ENCODE data around the gene FAM171A1.
"Not testable (repeated sequence)": the region's sequence is repeated elsewhere in the genome, so short reads cannot be mapped to it uniquely, and the experiment has no call there.

FAM171A1 gene

DNA sequence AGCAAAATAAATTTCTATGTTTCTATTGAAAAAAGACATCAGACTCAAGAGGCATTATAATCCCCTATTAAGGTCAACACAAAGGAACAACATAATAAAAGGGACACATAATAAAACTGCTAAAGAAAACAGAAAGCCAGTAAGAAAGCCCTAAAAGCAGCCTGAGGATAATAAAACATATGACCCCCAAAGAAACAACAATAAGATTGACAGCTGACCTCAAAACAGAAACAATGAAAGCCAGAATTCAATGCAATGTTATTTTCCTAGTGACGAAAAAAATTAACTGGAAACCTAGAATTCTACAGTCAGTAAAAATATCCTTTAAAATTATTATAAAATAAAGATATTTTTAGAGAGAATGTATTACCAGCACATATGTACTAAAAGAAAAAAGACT lies 44.9 kb upstream of the FAM171A1 start:
- no peaks in the 10 kb centered on the region for H3K9me3 ChIP-seq (ENCODE audit: insufficient read depth, low read length)
- no peaks in the 10 kb centered on the region for H3K36me3 ChIP-seq (replicated peaks; ENCODE audit: low read depth, low read length)
- H3K4me1 ChIP-seq (ENCODE audit: low read length) = no peaks in the 10 kb centered on the region
- no peak overlapping the region for H3K4me2 ChIP-seq (ENCODE audit: low read length)
- no peaks in the 10 kb centered on the region for H4K20me1 ChIP-seq (ENCODE audit: insufficient read depth, low read length)
- no peak overlapping the region for H3K27ac ChIP-seq (ENCODE audit: low read length)
- no peak overlapping the region for H3K9ac ChIP-seq (ENCODE audit: low read length)
- no peak overlapping the region for H3K4me3 ChIP-seq (ENCODE audit: low read length)
- no peak overlapping the region for H2AFZ ChIP-seq (ENCODE audit: low read depth, low read length)
- no peaks in the 10 kb centered on the region for H3K79me2 ChIP-seq (ENCODE audit: low read length)
- H3K27me3 ChIP-seq (ENCODE audit: low read depth, low read length) = no peaks in the 10 kb centered on the region
- TF ChIP-seq CTCF (IDR thresholded peaks at IDR 0.05; ENCODE audit: low read depth, low read length) (no peak), EZH2phosphoT487 (IDR thresholded peaks at IDR 0.05; ENCODE audit: low read depth) (no peak)

DNA sequence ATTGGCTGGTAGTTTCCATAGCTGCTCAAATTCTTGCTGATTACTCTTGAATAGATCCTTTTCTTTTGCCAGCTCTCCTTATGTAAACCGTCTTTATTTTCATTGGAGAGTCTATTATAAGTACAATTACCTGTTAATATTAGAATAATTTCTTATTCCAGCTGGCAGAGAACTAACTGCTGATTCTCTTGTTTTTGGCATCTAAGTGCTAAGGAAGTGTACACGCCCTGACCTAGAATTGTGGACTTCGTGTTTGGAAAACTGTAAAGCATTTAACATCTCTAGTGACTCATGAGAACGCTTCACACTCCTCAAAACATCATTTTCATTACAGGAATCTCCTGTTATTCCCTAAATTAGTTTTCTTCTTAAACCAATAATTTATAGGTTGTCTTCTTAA lies 39.9 kb upstream of the FAM171A1 start:
- Histone ChIP-seq H3K27me3 (ENCODE audit: low read depth, low read length) (no peaks in the 10 kb centered on the region), H3K79me2 (ENCODE audit: low read length) (no peaks in the 10 kb centered on the region), H4K20me1 (ENCODE audit: insufficient read depth, low read length) (no peaks in the 10 kb centered on the region), H3K9me3 (ENCODE audit: insufficient read depth, low read length) (no peaks in the 10 kb centered on the region), H2AFZ (ENCODE audit: low read depth, low read length) (no peak overlapping the region), H3K4me3 (ENCODE audit: low read length) (no peak overlapping the region), H3K36me3 (replicated peaks; ENCODE audit: low read depth, low read length) (no peaks in the 10 kb centered on the region), H3K27ac (ENCODE audit: low read length) (no peak overlapping the region), H3K4me2 (ENCODE audit: low read length) (no peak overlapping the region), H3K9ac (ENCODE audit: low read length) (no peak overlapping the region), H3K4me1 (ENCODE audit: low read length) (no peaks in the 10 kb centered on the region)
- TF ChIP-seq CTCF (IDR thresholded peaks at IDR 0.05; ENCODE audit: low read depth, low read length) = no peak
- TF ChIP-seq EZH2phosphoT487 (IDR thresholded peaks at IDR 0.05; ENCODE audit: low read depth) = no peak

DNA sequence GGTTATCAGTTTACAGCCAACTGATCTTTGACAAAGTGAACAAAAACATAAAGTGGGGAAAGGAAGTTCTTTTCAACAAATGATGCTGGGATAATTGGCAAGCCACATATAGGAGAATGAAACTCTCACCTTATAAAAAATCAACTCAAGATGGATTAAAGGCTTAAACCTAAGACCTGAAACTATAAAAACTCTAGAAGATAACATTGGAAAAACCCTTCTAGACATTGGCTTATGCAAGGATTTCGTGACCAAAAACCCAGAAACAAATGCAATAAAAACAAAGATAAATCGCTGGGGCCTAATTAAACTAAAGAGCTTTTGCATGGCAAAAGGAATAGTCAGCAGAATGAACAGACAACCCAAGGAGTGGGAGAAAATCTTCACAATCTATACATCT lies 38.3 kb upstream of the FAM171A1 start:
- not testable (repeated sequence) for H3K27ac ChIP-seq (ENCODE audit: low read length); H3K27me3 ChIP-seq (ENCODE audit: low read depth, low read length); H4K20me1 ChIP-seq (ENCODE audit: insufficient read depth, low read length); H3K4me3 ChIP-seq (ENCODE audit: low read length); H2AFZ ChIP-seq (ENCODE audit: low read depth, low read length); H3K79me2 ChIP-seq (ENCODE audit: low read length); H3K9me3 ChIP-seq (ENCODE audit: insufficient read depth, low read length); H3K4me1 ChIP-seq (ENCODE audit: low read length); H3K36me3 ChIP-seq (replicated peaks; ENCODE audit: low read depth, low read length); H3K4me2 ChIP-seq (ENCODE audit: low read length); H3K9ac ChIP-seq (ENCODE audit: low read length)

- Histone ChIP-seq H3K4me2 (ENCODE audit: low read length) (no peak overlapping the region), H2AFZ (ENCODE audit: low read depth, low read length) (no peak overlapping the region), H3K4me1 (ENCODE audit: low read length) (no peaks in the 10 kb centered on the region), H3K9ac (ENCODE audit: low read length) (no peak overlapping the region), H3K79me2 (ENCODE audit: low read length) (no peaks in the 10 kb centered on the region), H3K27me3 (ENCODE audit: low read depth, low read length) (no peaks in the 10 kb centered on the region), H3K9me3 (ENCODE audit: insufficient read depth, low read length) (no peaks in the 10 kb centered on the region), H3K27ac (ENCODE audit: low read length) (no peak overlapping the region), H3K4me3 (ENCODE audit: low read length) (no peak overlapping the region), H3K36me3 (replicated peaks; ENCODE audit: low read depth, low read length) (no peaks in the 10 kb centered on the region), H4K20me1 (ENCODE audit: insufficient read depth, low read length) (no peaks in the 10 kb centered on the region)
- TF ChIP-seq EZH2phosphoT487 (IDR thresholded peaks at IDR 0.05; ENCODE audit: low read depth) (no peak), CTCF (IDR thresholded peaks at IDR 0.05; ENCODE audit: low read depth, low read length) (no peak)
Measured at GRCh38 chr10:15408557-15408956, 37.5 kb upstream of the FAM171A1 start.

DNA sequence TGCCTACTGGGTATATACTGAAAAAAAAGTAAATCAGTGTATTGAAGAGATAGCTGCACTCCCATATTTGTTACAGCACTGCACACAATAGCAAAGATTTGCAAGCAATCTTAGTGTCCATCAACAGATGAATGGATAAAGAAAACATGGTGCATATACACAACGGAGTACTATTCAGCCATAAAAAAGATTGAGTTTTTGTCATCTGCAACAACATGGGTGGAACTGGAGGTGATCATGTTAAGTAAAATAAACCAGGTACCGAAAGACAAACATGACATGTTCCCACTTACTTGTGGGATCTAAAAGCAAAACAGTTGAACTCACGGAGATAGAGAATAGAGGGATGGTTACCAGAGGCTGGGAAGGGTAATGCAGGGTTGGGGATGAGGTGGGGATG lies 34.2 kb upstream of the FAM171A1 start:
- H3K4me2 ChIP-seq (ENCODE audit: low read length) = no peak overlapping the region
- no peaks in the 10 kb centered on the region for H3K4me1 ChIP-seq (ENCODE audit: low read length)
- no peak overlapping the region for H3K27ac ChIP-seq (ENCODE audit: low read length)
- no peaks in the 10 kb centered on the region for H3K79me2 ChIP-seq (ENCODE audit: low read length)
- H3K9me3 ChIP-seq (ENCODE audit: insufficient read depth, low read length) = no peaks in the 10 kb centered on the region
- H3K27me3 ChIP-seq (ENCODE audit: low read depth, low read length) = no peaks in the 10 kb centered on the region
- TF ChIP-seq CTCF (IDR thresholded peaks at IDR 0.05; ENCODE audit: low read depth, low read length) (no peak), EZH2phosphoT487 (IDR thresholded peaks at IDR 0.05; ENCODE audit: low read depth) (no peak)
- no peaks in the 10 kb centered on the region for H4K20me1 ChIP-seq (ENCODE audit: insufficient read depth, low read length)
- no peak overlapping the region for H3K9ac ChIP-seq (ENCODE audit: low read length)
- no peaks in the 10 kb centered on the region for H3K36me3 ChIP-seq (replicated peaks; ENCODE audit: low read depth, low read length)
- no peak overlapping the region for H3K4me3 ChIP-seq (ENCODE audit: low read length)
- no peak overlapping the region for H2AFZ ChIP-seq (ENCODE audit: low read depth, low read length)

Measured in OCI-LY3 (cell line).